Measurements from ENCODE around the gene GRIA1.

- no peak for TF ChIP-seq CTCF (IDR thresholded peaks at IDR 0.05)
- TF ChIP-seq EZH2 (IDR thresholded peaks at IDR 0.05): no peak
These were observed 182.0 kb downstream of the GRIA1 start for GRCh38 chr5:153672347-153673090.

Measured in neural progenitor cell (in vitro differentiated cells).